PC-9 (cell line): ENCODE measurements around the gene GLA. TPM values are rescaled to one million over a fixed set of nuclear protein-coding genes. Genes with fewer than 3 reads are reported as not detected.
A peak's percentile ranks its signal among the peaks of the same experiment; 100 is the strongest.

Source experiments
- BruUV-seq: library from RNA; stranded (reverse); fragments of 400-500 nt; replicated peaks from 2 replicates; lab custom pipeline; 2021; lab: Mats Ljungman, UMichigan
- CTCF ChIA-PET: fragments of 300-600 bp; sonication (Branson Sonifier 250); formaldehyde crosslinking; loops from one replicate; lab custom pipeline; 2022; ENCODE audit warnings: antibody characterized with exemption; lab: Charles Lee
- POLR2A ChIA-PET: fragments of 300-600 bp; sonication (Branson Sonifier 250); formaldehyde crosslinking; loops from one replicate; lab custom pipeline; 2022; ENCODE audit warnings: antibody characterized with exemption; ENCODE audit not compliant: unreplicated experiment; lab: Charles Lee
- DNase-seq, 2 experiments: peaks; one replicate each; pipeline versions ENCODE4 v3.0.0 to v3.0.0-alpha.2; 2015 to 2022; ENCODE audit warnings: mixed read lengths in 1 of 2
- H2AFZ ChIP-seq: fragments of 200-600 bp; sonication (generic); 2 replicates; pipeline ENCODE4 v1.8.1; 2017; ENCODE audit warnings: antibody characterized with exemption
- H3F3A ChIP-seq: fragments of 200-600 bp; sonication (generic); 2 replicates; pipeline ENCODE4 v1.8.1; 2017; ENCODE audit warnings: antibody characterized with exemption, mild to moderate bottlenecking, low read depth; ENCODE audit not compliant: insufficient read depth
- H3K27ac ChIP-seq: fragments of 200-600 bp; sonication (generic); 2 replicates; pipeline ENCODE4 v1.6.1; 2016; ENCODE audit warnings: mixed run types
- H3K27me3 ChIP-seq: fragments of 200-600 bp; sonication (generic); 2 replicates; pipeline ENCODE4 v1.6.1; 2016; ENCODE audit warnings: low read depth, mixed run types; ENCODE audit not compliant: insufficient read depth
- H3K36me3 ChIP-seq: fragments of 200-600 bp; sonication (generic); 2 replicates; pipeline ENCODE4 v1.6.1; 2016; ENCODE audit warnings: low read depth, mixed run types
- H3K4me1 ChIP-seq: fragments of 200-600 bp; sonication (generic); replicated peaks from 2 replicates; pipeline ENCODE4 v1.6.1; 2016; ENCODE audit warnings: mixed run types; ENCODE audit not compliant: insufficient read depth
- H3K4me2 ChIP-seq: fragments of 200-600 bp; sonication (generic); 2 replicates; pipeline ENCODE4 v1.6.1; 2017; ENCODE audit warnings: mixed run types
- H3K4me3 ChIP-seq: fragments of 200-600 bp; sonication (generic); 2 replicates; pipeline ENCODE4 v1.6.1; 2016; ENCODE audit warnings: mixed run types
- H3K79me2 ChIP-seq: fragments of 200-600 bp; sonication (generic); 2 replicates; pipeline ENCODE4 v1.6.1; 2017; ENCODE audit warnings: low read depth, mixed run types
- H3K9me2 ChIP-seq: fragments of 200-600 bp; sonication (generic); 2 replicates; pipeline ENCODE4 v1.8.1; 2017; ENCODE audit warnings: mild to moderate bottlenecking; ENCODE audit not compliant: insufficient read depth
- H3K9me3 ChIP-seq: fragments of 200-600 bp; sonication (generic); 2 replicates; pipeline ENCODE4 v1.8.1; 2016; ENCODE audit warnings: low read depth; ENCODE audit not compliant: insufficient read depth
- H4K20me1 ChIP-seq: fragments of 200-600 bp; sonication (generic); 2 replicates; pipeline ENCODE4 v1.8.1; 2017; ENCODE audit not compliant: insufficient read depth
- EZH2 ChIP-seq: fragments of 200-600 bp; sonication (generic); IDR thresholded peaks from 2 replicates; pipeline ENCODE4 v1.8.0; 2017; ENCODE audit warnings: antibody characterized with exemption, low read depth
- intact Hi-C: fragments of 100-400 bp; cut with micrococcal nuclease; formaldehyde crosslinking; loops from one replicate; pipeline ENCODE4 v1.10.0; 2022; ENCODE audit not compliant: unreplicated experiment
- total RNA-seq: library from RNA; stranded (reverse); gene quantifications from 2 replicates; pipeline ENCODE4 v1.2.3, GENCODE V29; 2021
- TF ChIP-seq, protein P1 (sequence below): fragments of 200-600 bp; sonication (generic); conservative IDR thresholded peaks from 2 replicates; pipeline ENCODE4 v1.6.1; 2017; ENCODE audit warnings: mixed run types, antibody characterized with exemption, mild to moderate bottlenecking, moderate library complexity

Gene GLA
- total RNA-seq, 1 experiment from 2014 or later = 80.5 TPM

DNA sequence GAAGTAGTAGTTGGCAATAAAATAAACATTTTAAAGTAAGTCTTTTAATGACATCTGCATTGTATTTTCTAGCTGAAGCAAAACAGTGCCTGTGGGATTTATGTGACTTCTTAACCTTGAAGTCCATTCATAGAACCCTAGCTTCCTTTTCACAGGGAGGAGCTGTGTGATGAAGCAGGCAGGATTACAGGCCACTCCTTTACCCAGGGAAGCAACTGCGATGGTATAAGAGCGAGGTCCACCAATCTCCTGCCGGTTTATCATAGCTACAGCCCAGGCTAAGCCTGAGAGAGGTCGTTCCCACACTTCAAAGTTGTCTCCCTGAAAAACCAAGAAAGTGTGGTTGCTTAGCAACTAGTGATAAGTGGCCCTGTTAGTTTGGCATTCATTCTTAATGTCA lies 9.9 kb downstream of the GLA start:
- TF ChIP-seq, protein P1, sequence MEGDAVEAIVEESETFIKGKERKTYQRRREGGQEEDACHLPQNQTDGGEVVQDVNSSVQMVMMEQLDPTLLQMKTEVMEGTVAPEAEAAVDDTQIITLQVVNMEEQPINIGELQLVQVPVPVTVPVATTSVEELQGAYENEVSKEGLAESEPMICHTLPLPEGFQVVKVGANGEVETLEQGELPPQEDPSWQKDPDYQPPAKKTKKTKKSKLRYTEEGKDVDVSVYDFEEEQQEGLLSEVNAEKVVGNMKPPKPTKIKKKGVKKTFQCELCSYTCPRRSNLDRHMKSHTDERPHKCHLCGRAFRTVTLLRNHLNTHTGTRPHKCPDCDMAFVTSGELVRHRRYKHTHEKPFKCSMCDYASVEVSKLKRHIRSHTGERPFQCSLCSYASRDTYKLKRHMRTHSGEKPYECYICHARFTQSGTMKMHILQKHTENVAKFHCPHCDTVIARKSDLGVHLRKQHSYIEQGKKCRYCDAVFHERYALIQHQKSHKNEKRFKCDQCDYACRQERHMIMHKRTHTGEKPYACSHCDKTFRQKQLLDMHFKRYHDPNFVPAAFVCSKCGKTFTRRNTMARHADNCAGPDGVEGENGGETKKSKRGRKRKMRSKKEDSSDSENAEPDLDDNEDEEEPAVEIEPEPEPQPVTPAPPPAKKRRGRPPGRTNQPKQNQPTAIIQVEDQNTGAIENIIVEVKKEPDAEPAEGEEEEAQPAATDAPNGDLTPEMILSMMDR = no peak
- TF ChIP-seq EZH2 = no peak
- intact Hi-C loops = no loop called here
- CTCF ChIA-PET = no interaction called here

DNA sequence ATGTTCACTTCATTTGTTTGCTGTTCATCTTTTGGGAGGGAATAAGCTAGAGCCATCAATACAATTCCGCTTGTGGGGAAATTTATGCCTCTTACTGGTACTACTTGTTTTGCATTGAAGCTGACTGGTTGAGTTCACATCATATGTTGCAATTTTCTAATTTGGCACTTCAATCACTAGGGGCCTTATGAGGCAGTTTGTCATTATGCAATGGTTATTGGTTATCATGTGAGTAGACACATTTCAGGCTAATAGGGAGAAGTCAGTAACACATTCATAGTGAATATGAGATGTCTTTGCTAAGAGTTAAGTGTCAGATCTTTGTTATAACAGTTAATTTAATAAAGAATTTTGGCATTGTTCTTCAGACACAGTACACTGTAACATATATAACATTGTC lies 11.9 kb downstream of the GLA start:
- peaks cover 30% of the 10 kb centered on the region for H3K79me2 ChIP-seq
- peaks cover 17% of the 10 kb centered on the region for H3K4me1 ChIP-seq
- no peak for DNase-seq
- intact Hi-C loops = no loop called here
- TF ChIP-seq EZH2 = no peak
- TF ChIP-seq, protein P1 = no peak
- ChIA-PET CTCF (no interaction called here), POLR2A (interaction anchor here (0.7 kb wide), 1 partner anchor 14 kb away, joined by 3 read pairs; no protein-coding TSS in a partner anchor)
- no peak overlapping the region for H3K4me3 ChIP-seq
- no peaks in the 10 kb centered on the region for H3K9me2 ChIP-seq
- H3K27ac ChIP-seq = no peak overlapping the region
- H2AFZ ChIP-seq = no peak overlapping the region
- no peak overlapping the region for H3K4me2 ChIP-seq
- peaks cover 14% of the 10 kb centered on the region; the same call in 1 of the 2 replicates for H4K20me1 ChIP-seq
- peaks cover 79% of the 10 kb centered on the region for H3F3A ChIP-seq
- H3K9me3 ChIP-seq = no peaks in the 10 kb centered on the region
- peaks cover 25% of the 10 kb centered on the region for H3K36me3 ChIP-seq
- no peaks in the 10 kb centered on the region for H3K27me3 ChIP-seq
- no TSS peak for BruUV-seq

More for the DNA sequence above, 9.9 kb downstream of the GLA start:
- POLR2A ChIA-PET = interaction anchor here (0.6 kb wide), 1 partner anchor 552 kb away, joined by 3 read pairs; no protein-coding TSS in a partner anchor
- H3K27me3 ChIP-seq = no peaks in the 10 kb centered on the region
- no TSS peak for BruUV-seq
- H3K27ac ChIP-seq = peak overlapping the region; percentile 19; the same call in 1 of the 2 replicates
- no peak overlapping the region for H2AFZ ChIP-seq
- no peaks in the 10 kb centered on the region for H3K9me3 ChIP-seq
- H3F3A ChIP-seq = peaks cover 64% of the 10 kb centered on the region
- H3K4me3 ChIP-seq = no peak overlapping the region
- no peak for DNase-seq
- H3K4me1 ChIP-seq = peaks cover 8% of the 10 kb centered on the region
- peaks cover 11% of the 10 kb centered on the region; the same call in 1 of the 2 replicates for H3K79me2 ChIP-seq
- H4K20me1 ChIP-seq = peaks cover 14% of the 10 kb centered on the region; the same call in 1 of the 2 replicates
- no peak overlapping the region for H3K4me2 ChIP-seq
- peaks cover 9% of the 10 kb centered on the region; the same call in 1 of the 2 replicates for H3K36me3 ChIP-seq
- no peaks in the 10 kb centered on the region for H3K9me2 ChIP-seq

DNA sequence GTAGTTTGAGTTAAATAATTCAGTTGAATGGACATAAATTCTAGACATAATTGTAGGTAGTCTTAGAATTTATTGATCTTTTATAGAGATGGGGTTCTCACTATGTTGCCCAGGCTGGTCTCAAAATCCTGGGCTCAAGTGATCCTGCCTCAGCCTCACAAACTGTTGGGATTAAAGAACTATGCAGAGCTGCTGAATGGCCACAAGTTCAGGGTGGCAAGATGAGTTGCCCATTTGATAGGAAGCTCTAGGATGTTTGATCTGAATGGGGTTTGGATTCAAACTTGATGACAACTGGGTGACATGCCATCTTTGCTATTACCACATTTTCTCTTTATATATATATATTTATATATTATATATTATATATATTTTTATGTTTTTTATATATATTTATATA lies 13.4 kb downstream of the GLA start:
- intact Hi-C loops = loop anchor here (5.0 kb wide), 1 partner anchor 47 kb away; the partner anchor contains the start of gene TIMM8A
- no peak for DNase-seq
- Histone ChIP-seq H4K20me1 (peaks cover 14% of the 10 kb centered on the region; the same call in 1 of the 2 replicates), H3K9me3 (no peaks in the 10 kb centered on the region), H3K79me2 (peaks cover 30% of the 10 kb centered on the region), H3K4me2 (no peak overlapping the region), H2AFZ (no peak overlapping the region), H3K27ac (peak overlapping the region; percentile 32; the same call in 1 of the 2 replicates), H3K27me3 (no peaks in the 10 kb centered on the region), H3K36me3 (peaks cover 25% of the 10 kb centered on the region), H3K9me2 (no peaks in the 10 kb centered on the region), H3K4me1 (peaks cover 21% of the 10 kb centered on the region), H3F3A (peaks cover 78% of the 10 kb centered on the region), H3K4me3 (no peak overlapping the region)
- TF ChIP-seq EZH2 = no peak
- TF ChIP-seq, protein P1 = no peak
- ChIA-PET POLR2A (no interaction called here), CTCF (no interaction called here)
- no TSS peak for BruUV-seq
